ENCODE data around the gene RGS14. TPM values are rescaled to one million over a fixed set of nuclear protein-coding genes. Genes with fewer than 3 reads are reported as not detected.

Gene RGS14
- polyA plus RNA-seq, 1 experiment, result 2.6 TPM

DNA sequence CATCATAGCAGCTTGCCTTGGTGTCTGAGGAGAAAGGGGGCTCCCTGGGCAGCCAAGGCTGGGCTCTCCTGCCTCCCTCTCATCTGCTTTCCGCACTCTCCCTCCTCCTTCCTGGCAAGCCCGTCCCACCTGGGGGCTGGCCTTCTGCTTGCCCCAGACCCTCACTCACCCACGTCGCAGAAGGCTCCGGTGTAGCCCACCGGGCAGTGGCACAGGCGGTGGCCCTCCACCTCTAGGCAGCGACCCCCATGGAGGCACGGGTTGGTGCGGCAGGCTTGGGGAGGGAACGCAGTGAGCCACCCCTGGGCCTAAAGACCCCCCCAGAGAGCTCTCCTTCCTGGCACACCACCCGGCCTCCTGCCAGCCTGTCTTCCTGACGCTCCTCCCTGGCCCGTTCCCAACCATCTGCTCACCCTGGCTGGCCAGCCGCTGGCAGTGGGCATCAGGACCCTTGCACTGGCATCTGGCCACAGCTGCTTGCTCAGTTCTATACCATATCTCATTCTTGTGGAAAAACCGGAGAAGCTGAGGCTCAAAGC, 47.0 kb downstream of the RGS14 start:
- Histone ChIP-seq H3K9me3 (ENCODE audit: control insufficient read depth, insufficient read depth, low read length) (peaks cover 10% of the 10 kb centered on the region; the same call in 1 of the 2 replicates), H3K4me3 (ENCODE audit: low read depth, low read length) (peak overlapping the region; percentile 69), H3K27ac (ENCODE audit: low read depth, low read length) (no peak overlapping the region), H3K27me3 (ENCODE audit: control insufficient read depth, insufficient read depth, low read length) (peaks cover 48% of the 10 kb centered on the region)
- TF ChIP-seq, protein P1, sequence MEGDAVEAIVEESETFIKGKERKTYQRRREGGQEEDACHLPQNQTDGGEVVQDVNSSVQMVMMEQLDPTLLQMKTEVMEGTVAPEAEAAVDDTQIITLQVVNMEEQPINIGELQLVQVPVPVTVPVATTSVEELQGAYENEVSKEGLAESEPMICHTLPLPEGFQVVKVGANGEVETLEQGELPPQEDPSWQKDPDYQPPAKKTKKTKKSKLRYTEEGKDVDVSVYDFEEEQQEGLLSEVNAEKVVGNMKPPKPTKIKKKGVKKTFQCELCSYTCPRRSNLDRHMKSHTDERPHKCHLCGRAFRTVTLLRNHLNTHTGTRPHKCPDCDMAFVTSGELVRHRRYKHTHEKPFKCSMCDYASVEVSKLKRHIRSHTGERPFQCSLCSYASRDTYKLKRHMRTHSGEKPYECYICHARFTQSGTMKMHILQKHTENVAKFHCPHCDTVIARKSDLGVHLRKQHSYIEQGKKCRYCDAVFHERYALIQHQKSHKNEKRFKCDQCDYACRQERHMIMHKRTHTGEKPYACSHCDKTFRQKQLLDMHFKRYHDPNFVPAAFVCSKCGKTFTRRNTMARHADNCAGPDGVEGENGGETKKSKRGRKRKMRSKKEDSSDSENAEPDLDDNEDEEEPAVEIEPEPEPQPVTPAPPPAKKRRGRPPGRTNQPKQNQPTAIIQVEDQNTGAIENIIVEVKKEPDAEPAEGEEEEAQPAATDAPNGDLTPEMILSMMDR (IDR thresholded peaks at IDR 0.05; ENCODE audit: low read depth, low read length), result no peak
- ChIA-PET POLR2A (interaction anchor here (1.0 to 3.7 kb wide), 7 partner anchors 14 to 93 kb away, joined by 3 to 26 read pairs (median 8); partner anchors contain the start of genes GRK6, PDLIM7 and PRR7), CTCF (interaction anchor here (0.6 to 5.6 kb wide), 27 partner anchors 9 to 291 kb away, joined by 3 to 120 read pairs (median 9); partner anchors contain the start of genes GRK6 and PDLIM7)
- DNase-seq (ENCODE audit: low read depth, low spot score), result no peak

DNA sequence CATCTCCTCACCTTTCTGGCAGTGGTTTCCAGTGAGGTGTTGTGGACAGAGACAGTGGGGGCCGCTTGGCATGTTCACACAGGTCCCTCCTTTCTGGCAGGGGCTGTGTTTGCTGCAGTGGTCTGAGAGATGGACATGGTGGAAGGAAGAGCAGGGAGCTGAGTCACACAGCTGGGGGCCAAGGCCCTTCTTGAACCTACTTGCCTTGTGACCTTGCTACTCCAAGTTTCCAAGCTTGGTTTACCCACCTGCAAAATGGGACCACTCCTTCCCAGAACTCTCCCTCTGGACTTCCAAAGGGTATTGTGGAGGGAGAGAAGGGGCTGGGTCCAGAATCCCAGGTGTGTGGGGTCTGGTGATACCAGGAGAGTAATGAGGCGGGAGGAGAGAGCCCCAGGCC, 47.6 kb downstream of the RGS14 start:
- ChIA-PET CTCF (interaction anchor here (0.9 to 5.6 kb wide), 16 partner anchors 12 to 96 kb away, joined by 3 to 120 read pairs (median 20); partner anchors contain the start of genes GRK6 and PDLIM7), POLR2A (interaction anchor here (3.0 to 3.7 kb wide), 2 partner anchors 15 to 21 kb away, joined by 15 to 26 read pairs; partner anchors contain the start of gene GRK6)
- H3K9me3 ChIP-seq (ENCODE audit: control insufficient read depth, insufficient read depth, low read length), result peaks cover 9% of the 10 kb centered on the region; the same call in 1 of the 2 replicates
- no peak for DNase-seq (ENCODE audit: low read depth, low spot score)
- peaks cover 43% of the 10 kb centered on the region for H3K27me3 ChIP-seq (ENCODE audit: control insufficient read depth, insufficient read depth, low read length)
- H3K27ac ChIP-seq (ENCODE audit: low read depth, low read length), result no peak overlapping the region
- TF ChIP-seq, protein P1 (IDR thresholded peaks at IDR 0.05; ENCODE audit: low read depth, low read length), result no peak
- H3K4me3 ChIP-seq (ENCODE audit: low read depth, low read length), result no peak overlapping the region

DNA sequence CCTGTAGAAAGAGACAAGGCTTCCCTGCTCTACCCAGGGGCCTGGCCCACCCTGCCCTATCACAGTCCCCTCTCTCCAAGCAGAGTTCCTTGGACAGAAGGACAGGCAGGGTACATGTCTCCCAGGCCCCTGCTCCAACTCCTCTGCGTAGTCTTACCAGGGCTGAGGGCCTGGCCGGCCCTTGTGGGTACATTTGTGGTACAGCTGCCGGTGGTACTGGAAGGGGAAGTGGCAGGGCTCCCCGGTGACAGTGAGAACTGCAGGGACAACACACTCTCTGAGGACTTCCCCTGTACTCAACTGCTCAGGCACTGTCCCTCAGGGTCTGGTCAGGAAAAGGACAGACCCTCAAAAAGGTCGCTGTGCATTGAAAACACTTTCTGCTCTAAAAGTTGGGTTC, 48.1 kb downstream of the RGS14 start:
- Histone ChIP-seq H3K4me3 (ENCODE audit: low read depth, low read length) (no peak overlapping the region), H3K27ac (ENCODE audit: low read depth, low read length) (no peak overlapping the region), H3K27me3 (ENCODE audit: control insufficient read depth, insufficient read depth, low read length) (peaks cover 38% of the 10 kb centered on the region), H3K9me3 (ENCODE audit: control insufficient read depth, insufficient read depth, low read length) (peaks cover 4% of the 10 kb centered on the region; the same call in 1 of the 2 replicates)
- CTCF ChIA-PET, result interaction anchor here (0.9 to 5.6 kb wide), 8 partner anchors 12 to 96 kb away, joined by 3 to 120 read pairs (median 24); partner anchors contain the start of gene GRK6
- no peak for DNase-seq (ENCODE audit: low read depth, low spot score)
- TF ChIP-seq, protein P1 (IDR thresholded peaks at IDR 0.05; ENCODE audit: low read depth, low read length), result no peak
- POLR2A ChIA-PET, result interaction anchor here (0.5 kb wide), 1 partner anchor 50 kb away, joined by 6 read pairs; no protein-coding TSS in a partner anchor

GRCh38 chr5:177409043-177409801, 51.5 kb downstream of the RGS14 start, which contains the start of gene F12:
Gene F12 (minus strand): TSS chr5:177409564. CDS start chr5:177409527, 37 bp downstream.
- POLR2A ChIA-PET, result interaction anchor here (1.3 kb wide), 1 partner anchor 17 kb away, joined by 4 read pairs; the partner anchor contains the start of gene GRK6
- Histone ChIP-seq H3K27me3 (ENCODE audit: control insufficient read depth, insufficient read depth, low read length) (peaks cover 21% of the 10 kb centered on the region), H3K9me3 (ENCODE audit: control insufficient read depth, insufficient read depth, low read length) (no peaks in the 10 kb centered on the region; the same call in 1 of the 2 replicates), H3K4me3 (ENCODE audit: low read depth, low read length) (no peak within 1 kb of the TSS), H3K27ac (ENCODE audit: low read depth, low read length) (no peak within 1 kb of the TSS)
- TF ChIP-seq, protein P1 (IDR thresholded peaks at IDR 0.05; ENCODE audit: low read depth, low read length), result no peak
- CTCF ChIA-PET, result interaction anchor here (0.6 to 1.7 kb wide), 5 partner anchors 19 to 92 kb away, joined by 3 to 13 read pairs (median 5); no protein-coding TSS in a partner anchor
- DNase-seq (ENCODE audit: low read depth, low spot score), result no peak
